Left renal cortex interstitium (tissue), 4 donors: ENCODE results near the gene RABGAP1. TPM values are rescaled to one million over a fixed set of nuclear protein-coding genes. Genes with fewer than 3 reads are reported as not detected.
"Not testable (repeated sequence)": the region's sequence is repeated elsewhere in the genome, so short reads cannot be mapped to it uniquely, and the experiment has no call there.

Experiments
- DNase-seq, 4 donors: peaks; one replicate each; pipeline ENCODE4 v3.0.0-alpha.2; 2013; ENCODE audit warnings: low read depth in 4 of 4, low spot score in 2 of 4, missing footprints in 1 of 4
- polyA plus RNA-seq, 4 donors: library from polyadenylated mRNA; unstranded; fragments of 120-200 nt; gene quantifications; one replicate each; pipeline ENCODE4 v1.2.1, GENCODE V29; 2013; ENCODE audit not compliant: insufficient read length in 4 of 4

Gene RABGAP1
- polyA plus RNA-seq, result 10 to 100 TPM; 52.0 to 76.5 (median 61.5) TPM

- peak; percentile 86 to 97 (median 93) for DNase-seq
These were observed at the start of gene RABGAP1 for GRCh38 chr9:122940749-122941581. Gene RABGAP1 (plus strand): TSS chr9:122941020. CDS start chr9:122957060, 16,040 bp downstream.

GRCh38 chr9:122897969-122898368 is 42.9 kb upstream of the RABGAP1 start:
- no peak for DNase-seq

- DNase-seq, result no peak
These were observed 40.0 kb upstream of the RABGAP1 start for GRCh38 chr9:122900791-122901190.

- peak in 2 of 4 donors; percentile 26 to 58 for DNase-seq
These were observed 36.4 kb upstream of the RABGAP1 start for GRCh38 chr9:122904466-122904822.

- peak; percentile 98 to 100 (median 100) for DNase-seq
These were observed 35.8 kb upstream of the RABGAP1 start, which contains the start of gene RC3H2 for GRCh38 chr9:122904823-122905710. Gene RC3H2 (minus strand): TSS chr9:122905359. CDS start chr9:122897509, 7,850 bp downstream.

- DNase-seq, result not testable (repeated sequence)
These were observed 34.7 kb upstream of the RABGAP1 start for GRCh38 chr9:122906122-122906521.

GRCh38 chr9:122912671-122912963 is 28.2 kb upstream of the RABGAP1 start:
- no peak for DNase-seq

GRCh38 chr9:122912964-122913673 is 27.7 kb upstream of the RABGAP1 start, which contains the start of gene ZBTB6:
Gene ZBTB6 (minus strand): TSS chr9:122913323. CDS start chr9:122912072, 1,251 bp downstream.
- DNase-seq, result peak; percentile 65 to 77 (median 71)

- DNase-seq, result no peak
These were observed 22.5 kb upstream of the RABGAP1 start for GRCh38 chr9:122918310-122918709.

- no peak for DNase-seq
These were observed 18.1 kb upstream of the RABGAP1 start for GRCh38 chr9:122922713-122923112.

GRCh38 chr9:122923947-122924346 is 16.9 kb upstream of the RABGAP1 start:
- no peak for DNase-seq

GRCh38 chr9:122929796-122930354 is 10.9 kb upstream of the RABGAP1 start:
- DNase-seq, result no peak

- no peak for DNase-seq
These were observed 10.1 kb upstream of the RABGAP1 start for GRCh38 chr9:122930541-122931225.

GRCh38 chr9:122931226-122932121 is 9.3 kb upstream of the RABGAP1 start, which contains the start of gene ZBTB26:
Gene ZBTB26 (minus strand): TSS chr9:122931512. CDS start chr9:122919934, 11,578 bp downstream.
- peak; percentile 79 to 92 (median 83) for DNase-seq

- no peak for DNase-seq
These were observed 4.4 kb upstream of the RABGAP1 start for GRCh38 chr9:122936464-122936863.

- no peak for DNase-seq
These were observed 3.9 kb upstream of the RABGAP1 start for GRCh38 chr9:122936883-122937282.

GRCh38 chr9:122939601-122940000 is 1.2 kb upstream of the RABGAP1 start:
- DNase-seq, result no peak

- no peak for DNase-seq
These were observed 419 bp upstream of the RABGAP1 start for GRCh38 chr9:122940454-122940748.
